ENCODE data around the gene HEMGN. TPM values are rescaled to one million over a fixed set of nuclear protein-coding genes. Genes with fewer than 3 reads are reported as not detected.

Gene HEMGN
- total and polyA plus RNA-seq, 2 of the 4 experiments (the other 2 are of a cell fraction) = not detected

GRCh38 chr9:97958812-97959511, 21.0 kb upstream of the HEMGN start (continued):
- no peak for TF ChIP-seq CTCF (conservative IDR thresholded peaks at IDR 0.05; ENCODE audit: low read depth, low read length)

GRCh38 chr9:97956331-97956730, 18.4 kb upstream of the HEMGN start:
- H3K9ac ChIP-seq (ENCODE audit: low read depth, low read length) = no peak overlapping the region
- H2BK20ac ChIP-seq (ENCODE audit: low read depth, low read length) = no peak overlapping the region
- TF ChIP-seq RAD21 (IDR thresholded peaks at IDR 0.05; ENCODE audit: low read length) (no peak), MXI1 (IDR thresholded peaks at IDR 0.05; ENCODE audit: borderline replicate concordance, low read depth, low read length) (no peak), MAZ (IDR thresholded peaks at IDR 0.05; ENCODE audit: borderline replicate concordance, low read depth, low read length) (no peak), BHLHE40 (IDR thresholded peaks at IDR 0.05; ENCODE audit: low read depth, low read length) (no peak), ELK1 (IDR thresholded peaks at IDR 0.05; ENCODE audit: borderline replicate concordance, low read depth, low read length) (no peak), RCOR1 (IDR thresholded peaks at IDR 0.05; ENCODE audit: insufficient replicate concordance, low read length) (no peak), MAFK (IDR thresholded peaks at IDR 0.05; ENCODE audit: low read depth, low read length) (no peak), POLR2A (IDR thresholded peaks at IDR 0.05; ENCODE audit: low read depth, low read length) (no peak), NFE2L2 (IDR thresholded peaks at IDR 0.05; ENCODE audit: low read depth, low read length) (no peak)
- intact Hi-C loops (cut with micrococcal nuclease) = no loop called here
- H2AFZ ChIP-seq (replicated peaks; ENCODE audit: low read length, poor library complexity) = no peak overlapping the region
- H2BK15ac ChIP-seq (ENCODE audit: low read depth, low read length) = no peak overlapping the region
- ATAC-seq (ENCODE audit: low read depth) (no peak), DNase-seq (no peak)
- H3K9me3 ChIP-seq (ENCODE audit: control insufficient read depth, insufficient read depth, low read length) = no peaks in the 10 kb centered on the region
- ChIA-PET POLR2A (ENCODE audit: unreplicated experiment) (no interaction called here), CTCF (no interaction called here)
- H4K5ac ChIP-seq (ENCODE audit: low read depth, low read length) = no peak overlapping the region
- H4K8ac ChIP-seq (ENCODE audit: low read depth in 2 of 2, low read length in 2 of 2) = no peak overlapping the region
- H3K56ac ChIP-seq (ENCODE audit: extremely low read depth, insufficient read depth, low read length) = no peak overlapping the region
- no peak overlapping the region for H2BK5ac ChIP-seq (ENCODE audit: low read depth, low read length, poor library complexity, severe bottlenecking)
- H3K79me1 ChIP-seq (ENCODE audit: low read depth in 1 of 2, low read length in 2 of 2) = no peaks in the 10 kb centered on the region
- in situ Hi-C loops (cut with MboI; ENCODE audit: low sequenced_read_pairs) = no loop called here
- peaks cover 6% of the 10 kb centered on the region for H3K4me1 ChIP-seq (ENCODE audit: control insufficient read depth, insufficient read depth, low read length)
- no peak overlapping the region for H3K18ac ChIP-seq (ENCODE audit: low read depth, low read length)
- H2AK5ac ChIP-seq (ENCODE audit: low read depth, low read length) = no peak overlapping the region
- H4K91ac ChIP-seq (ENCODE audit: insufficient read depth, low read depth, low read length) = no peak overlapping the region
- H3K9me1 ChIP-seq (ENCODE audit: insufficient read depth, low read length) = no peaks in the 10 kb centered on the region
- no peaks in the 10 kb centered on the region for H4K20me1 ChIP-seq (ENCODE audit: insufficient read depth, low read length)
- H3K36me3 ChIP-seq (ENCODE audit: control insufficient read depth, insufficient read depth, low read length) = no peaks in the 10 kb centered on the region
- H3K27me3 ChIP-seq (ENCODE audit: control insufficient read depth, insufficient read depth, low read length) = peaks cover 21% of the 10 kb centered on the region
- H2AK9ac ChIP-seq (replicated peaks; ENCODE audit: low read depth, low read length, poor library complexity) = no peak overlapping the region
- no peak overlapping the region for H3K4ac ChIP-seq (ENCODE audit: low read depth, low read length)
- no TSS peak for BruUV-seq (replicated peaks)
- H3K4me2 ChIP-seq (ENCODE audit: low read depth, low read length) = no peak overlapping the region
- H2BK120ac ChIP-seq (ENCODE audit: low read depth, low read length) = no peak overlapping the region
- H3K27ac ChIP-seq (ENCODE audit: insufficient read depth, low read length) = no peak overlapping the region
- H3K14ac ChIP-seq (replicated peaks; ENCODE audit: low read depth, low read length) = no peak overlapping the region
- dilution Hi-C loops (cut with HindIII; ENCODE audit: low sequenced_read_pairs, unreplicated experiment) = no loop called here
- H3K23ac ChIP-seq (ENCODE audit: low read depth, low read length) = no peak overlapping the region
- H3K4me3 ChIP-seq (ENCODE audit: insufficient read depth, low read depth, low read length) = no peak overlapping the region
